HCT116 (cell line): ENCODE measurements around the gene IMPG1. TPM values are rescaled to one million over a fixed set of nuclear protein-coding genes. Genes with fewer than 3 reads are reported as not detected.

Experiments
- ATAC-seq: fragments of 200-7000 bp; cut with Tn5 transposase; 2 replicates; pipeline ENCODE4 v1.9.1; 2020; ENCODE audit warnings: mild to moderate bottlenecking, moderate library complexity
- BruUV-seq: library from RNA; stranded (reverse); fragments of 400-500 nt; replicated peaks from 2 replicates; lab custom pipeline; 2021; lab: Mats Ljungman, UMichigan
- CTCF ChIA-PET: fragments of 300-600 bp; sonication (Branson Sonifier 250); formaldehyde crosslinking; loops from one replicate; lab custom pipeline; 2021; ENCODE audit warnings: antibody characterized with exemption; lab: Charles Lee
- POLR2A ChIA-PET: fragments of 300-600, 350-600 bp; sonication (Branson Sonifier 250); formaldehyde crosslinking; loops from one replicate; lab custom pipeline; 2021; ENCODE audit warnings: antibody characterized with exemption; lab: Charles Lee
- RAD21 ChIA-PET, 2 experiments: fragments of 300-600 bp; sonication (Branson Sonifier 250); formaldehyde crosslinking; loops; one replicate each; lab custom pipeline; 2023; ENCODE audit warnings: low total read pairs in 2 of 2; ENCODE audit not compliant: uncharacterized antibody in 2 of 2, unreplicated experiment in 2 of 2, low non-redundant PET in 1 of 2; lab: Charles Lee
- DNase-seq: peaks from one replicate; pipeline ENCODE4 v3.0.0-alpha.2; 2010; ENCODE audit warnings: low read depth, low spot score
- H2AFZ ChIP-seq: fragments of 200-600 bp; shearing (Covaris generic), sonication (generic); 2 replicates; pipeline ENCODE4 v1.6.1; 2017; ENCODE audit warnings: low read depth, mixed run types, mixed read lengths, antibody characterized with exemption, low read length; ENCODE audit not compliant: poor library complexity, severe bottlenecking
- H3K27ac ChIP-seq: 2 replicates; pipeline ENCODE4 v1.5.1; 2012; ENCODE audit warnings: low read depth, low read length
- H3K27me3 ChIP-seq: fragments of 200-600 bp; sonication (generic); 2 replicates; pipeline ENCODE4 v1.6.1; 2016; ENCODE audit warnings: mixed run types, low read length, mixed read lengths; ENCODE audit not compliant: insufficient read depth
- H3K36me3 ChIP-seq, 2 experiments: fragments of 200-500 bp in 1 of 2; fragments of 200-600 bp in 1 of 2; sonication (Bioruptor generic) in 1 of 2; sonication (generic) in 1 of 2; 2 replicates each; pipeline versions ENCODE4 v1.5.1 to v1.6.1; 2014 to 2016; ENCODE audit warnings: low read length in 2 of 2, inconsistent platforms in 1 of 2, mixed read lengths in 1 of 2, mixed run types in 1 of 2; ENCODE audit not compliant: insufficient read depth in 2 of 2, control insufficient read depth in 1 of 2
- H3K4me1 ChIP-seq, 2 experiments: fragments of 200-600 bp in 1 of 2; sonication (generic) in 1 of 2; 2 replicates each; pipeline versions ENCODE4 v1.5.1 to v1.6.1; 2012 to 2017; ENCODE audit warnings: low read length in 2 of 2, inconsistent platforms in 1 of 2, mild to moderate bottlenecking in 1 of 2, mixed read lengths in 1 of 2, mixed run types in 1 of 2, moderate library complexity in 1 of 2; ENCODE audit not compliant: insufficient read depth in 2 of 2, control insufficient read depth in 1 of 2
- H3K4me2 ChIP-seq: fragments of 200-600 bp; sonication (generic); 2 replicates; pipeline ENCODE4 v1.6.1; 2017; ENCODE audit warnings: mixed run types, low read length, mixed read lengths
- H3K4me3 ChIP-seq, 2 experiments: fragments of 200-600 bp in 1 of 2; sonication (generic) in 1 of 2; replicated peaks in 1 of 2; 2 replicates each; pipeline ENCODE4 v1.5.1; 2011 to 2016; ENCODE audit warnings: low read length in 2 of 2, control low read depth in 1 of 2, low read depth in 1 of 2, mild to moderate bottlenecking in 1 of 2, mixed read lengths in 1 of 2, mixed run types in 1 of 2
- H3K79me2 ChIP-seq: fragments of 200-600 bp; sonication (generic); 2 replicates; pipeline ENCODE4 v1.6.1; 2017; ENCODE audit warnings: mild to moderate bottlenecking, mixed run types, low read length, moderate library complexity, mixed read lengths; ENCODE audit not compliant: insufficient read depth
- H3K9ac ChIP-seq: fragments of 200-600 bp; sonication (generic); 2 replicates; pipeline ENCODE4 v1.6.1; 2016; ENCODE audit warnings: low read length, mixed read lengths
- H3K9me2 ChIP-seq: fragments of 200-600 bp; sonication (generic), shearing (Covaris generic); 2 replicates; pipeline ENCODE4 v1.6.1; 2017; ENCODE audit warnings: mixed run types, mild to moderate bottlenecking, moderate library complexity; ENCODE audit not compliant: insufficient read depth
- H3K9me3 ChIP-seq, 2 experiments: fragments of 200-500 bp in 1 of 2; fragments of 200-600 bp in 1 of 2; sonication (Bioruptor generic) in 1 of 2; sonication (generic) in 1 of 2; 2 replicates each; pipeline ENCODE4 v1.6.1; 2014 to 2017; ENCODE audit warnings: low read length in 2 of 2, mixed read lengths in 2 of 2, inconsistent platforms in 1 of 2, low read depth in 1 of 2, mild to moderate bottlenecking in 1 of 2, mixed run types in 1 of 2, moderate library complexity in 1 of 2; ENCODE audit not compliant: control insufficient read depth in 1 of 2, insufficient read depth in 1 of 2
- H4K20me1 ChIP-seq: fragments of 200-600 bp; sonication (generic), shearing (Covaris generic); 2 replicates; pipeline ENCODE4 v1.6.1; 2017; ENCODE audit warnings: mixed run types, mild to moderate bottlenecking, moderate library complexity; ENCODE audit not compliant: insufficient read depth
- ATF3 ChIP-seq: IDR thresholded peaks from 2 replicates; pipeline ENCODE4 v1.6.1; 2012
- CEBPB ChIP-seq: IDR thresholded peaks from 2 replicates; pipeline ENCODE4 v1.6.1; 2012; ENCODE audit warnings: low read depth
- EZH2 ChIP-seq: fragments of 200-600 bp; sonication (generic); IDR thresholded peaks from 2 replicates; pipeline ENCODE4 v1.6.1; 2017; ENCODE audit warnings: antibody characterized with exemption, mixed run types
- POLR2AphosphoS5 ChIP-seq: IDR thresholded peaks from 2 replicates; pipeline ENCODE4 v1.6.1; 2011; ENCODE audit warnings: mild to moderate bottlenecking, low read depth, low read length, moderate library complexity
- REST ChIP-seq: IDR thresholded peaks from 2 replicates; pipeline ENCODE4 v1.6.1; 2012; ENCODE audit warnings: low read depth
- SIN3A ChIP-seq: IDR thresholded peaks from 2 replicates; pipeline ENCODE4 v1.6.1; 2012; ENCODE audit warnings: low read depth
- TCF7L2 ChIP-seq: IDR thresholded peaks from 2 replicates; pipeline ENCODE4 v1.7.0; 2011; ENCODE audit warnings: borderline replicate concordance, inconsistent platforms; ENCODE audit not compliant: insufficient read depth, insufficient read length; ENCODE audit errors: extremely low read depth
- YY1 ChIP-seq: IDR thresholded peaks from 2 replicates; pipeline ENCODE4 v1.6.1; 2011; ENCODE audit warnings: low read length, low read depth, moderate library complexity, mild to moderate bottlenecking; ENCODE audit not compliant: insufficient replicate concordance; ENCODE audit errors: extremely low read depth
- ZNF274 ChIP-seq: fragments of 200-500 bp; sonication (Bioruptor generic); IDR thresholded peaks from 2 replicates; pipeline ENCODE4 v1.6.1; 2014; ENCODE audit warnings: mild to moderate bottlenecking, low read depth, low read length, inconsistent platforms
- intact Hi-C: fragments of 100-400 bp; cut with micrococcal nuclease; formaldehyde crosslinking; loops from 2 replicates; pipeline ENCODE4 v1.10.0; 2022
- total RNA-seq: library from RNA; stranded (reverse); gene quantifications from one replicate; pipeline ENCODE4 v1.2.1, GENCODE V29; 2021; ENCODE audit not compliant: unreplicated experiment

IMPG1 gene
- total RNA-seq, 1 experiment from 2014 or later = not detected

GRCh38 chr6:75963569-75963968, 108.9 kb downstream of the IMPG1 start:
- H3K4me1 ChIP-seq = no peaks in the 10 kb centered on the region
- H3K4me2 ChIP-seq = no peak overlapping the region
- RAD21 ChIA-PET = no interaction called here
- intact Hi-C loops = no loop called here
- H3K9me2 ChIP-seq = no peaks in the 10 kb centered on the region
- H3K79me2 ChIP-seq = no peaks in the 10 kb centered on the region
- no peaks in the 10 kb centered on the region for H4K20me1 ChIP-seq
- no peaks in the 10 kb centered on the region for H3K9me3 ChIP-seq
- TF ChIP-seq YY1 (no peak), REST (no peak), TCF7L2 (no peak), EZH2 (no peak), SIN3A (no peak), POLR2AphosphoS5 (no peak), ZNF274 (no peak), ATF3 (no peak), CEBPB (no peak)
- no peak overlapping the region for H3K27ac ChIP-seq
- no TSS peak for BruUV-seq
- no peak overlapping the region for H3K9ac ChIP-seq
- H3K36me3 ChIP-seq = no peaks in the 10 kb centered on the region
- H2AFZ ChIP-seq = no peak overlapping the region
- DNase-seq (no peak), ATAC-seq (no peak)
- H3K27me3 ChIP-seq = no peaks in the 10 kb centered on the region
- CTCF ChIA-PET = no interaction called here
- no peak overlapping the region for H3K4me3 ChIP-seq
- POLR2A ChIA-PET = no interaction called here
